ENCODE results near the gene ACSL3.

- TF ChIP-seq POLR2A (IDR thresholded peaks at IDR 0.05) (no peak), POLR2AphosphoS5 (IDR thresholded peaks at IDR 0.05) (no peak), CTCF (IDR thresholded peaks at IDR 0.05) (no peak), EP300 (IDR thresholded peaks at IDR 0.05; ENCODE audit: low read depth) (no peak)
Measured at GRCh38 chr2:222865301-222865700, 4.5 kb downstream of the ACSL3 start.

Measured in transverse colon (tissue), 4 donors.